Measurements from ENCODE around the gene HHAT. TPM values are rescaled to one million over a fixed set of nuclear protein-coding genes. Genes with fewer than 3 reads are reported as not detected.

Gene HHAT
- total and polyA plus RNA-seq, 2 of the 13 experiments (the other 11 are each of a cell fraction or from before 2014, with no cell fraction given), result 2.6 to 4.9 TPM

GRCh38 chr1:210328746-210329503 lies at the start of gene HHAT (continued):
- TF ChIP-seq ZNF670 (CRISPR knock-in tag; IDR thresholded peaks at IDR 0.05; ENCODE audit: borderline replicate concordance), result peak; percentile 74; the same call in 1 of the 2 replicates
- TF ChIP-seq ZNF362 (CRISPR knock-in tag; IDR thresholded peaks at IDR 0.05; ENCODE audit: borderline replicate concordance), result peak; percentile 76; the same call in 1 of the 2 replicates
- peak; percentile 26; the same call in 1 of the 2 replicates for TF ChIP-seq FOXJ3 (CRISPR knock-in tag; IDR thresholded peaks at IDR 0.05; ENCODE audit: borderline replicate concordance)
- TF ChIP-seq ZKSCAN5 (CRISPR knock-in tag; IDR thresholded peaks at IDR 0.05), result no peak
- TF ChIP-seq GMEB1 (CRISPR knock-in tag; IDR thresholded peaks at IDR 0.05; ENCODE audit: borderline replicate concordance), result peak; percentile 45; the same call in 1 of the 2 replicates
- TF ChIP-seq KDM2A (CRISPR knock-in tag; IDR thresholded peaks at IDR 0.05; ENCODE audit: borderline replicate concordance, low read depth), result peak; percentile 79; the same call in 1 of the 2 replicates
- no peak for TF ChIP-seq MNT (IDR thresholded peaks at IDR 0.05)
- TF ChIP-seq SAP130 (CRISPR knock-in tag; IDR thresholded peaks at IDR 0.05; ENCODE audit: low read depth), result peak; percentile 33
- TF ChIP-seq ZNF512B (CRISPR knock-in tag; IDR thresholded peaks at IDR 0.05; ENCODE audit: borderline replicate concordance), result no peak
- no peak for TF ChIP-seq PITX1 (CRISPR knock-in tag; IDR thresholded peaks at IDR 0.05)
- TF ChIP-seq ETV5 (CRISPR knock-in tag; IDR thresholded peaks at IDR 0.05; ENCODE audit: borderline replicate concordance), result peak; percentile 60; the same call in 1 of the 2 replicates
- peak; percentile 98 for TF ChIP-seq ZNF800 (CRISPR knock-in tag; IDR thresholded peaks at IDR 0.05)
- no peak for TF ChIP-seq GZF1 (CRISPR knock-in tag; IDR thresholded peaks at IDR 0.05)
- 0 out of 2 replicates have a peak, but pooled peaks have one; percentile 12 for TF ChIP-seq ZBTB43 (CRISPR knock-in tag; conservative IDR thresholded peaks at IDR 0.05)
